GF-D8 (cell line): ENCODE data around the gene RAMP2.
A peak's percentile ranks its signal among the peaks of the same experiment; 100 is the strongest.

ENCODE experiments used
- DNase-seq: peaks from one replicate; lab custom pipeline; 2025; lab: John Stamatoyannopoulos, UW

The RAMP2 gene

GRCh38 chr17:42795061-42795460 is 34.0 kb downstream of the RAMP2 start:
- DNase-seq, result no peak

DNA sequence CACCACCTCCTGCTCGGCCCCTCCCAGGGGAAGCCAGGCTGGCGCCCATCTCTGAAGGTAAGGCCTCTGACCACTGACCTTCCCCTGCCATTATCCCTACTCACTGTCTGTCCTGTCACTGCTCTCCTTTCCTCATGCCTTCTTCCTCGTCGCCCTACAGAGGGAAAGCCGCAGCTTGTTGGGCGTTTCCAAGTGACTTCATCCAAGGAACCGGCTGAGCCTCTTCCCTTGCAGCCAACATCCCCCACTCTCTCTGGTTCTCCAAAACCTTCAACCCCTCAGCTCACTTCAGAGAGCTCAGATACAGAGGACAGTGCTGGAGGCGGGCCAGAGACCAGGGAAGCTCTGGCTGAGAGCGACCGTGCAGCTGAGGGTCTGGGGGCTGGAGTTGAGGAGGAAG is 34.4 kb downstream of the RAMP2 start:
- DNase-seq, result no peak

DNA sequence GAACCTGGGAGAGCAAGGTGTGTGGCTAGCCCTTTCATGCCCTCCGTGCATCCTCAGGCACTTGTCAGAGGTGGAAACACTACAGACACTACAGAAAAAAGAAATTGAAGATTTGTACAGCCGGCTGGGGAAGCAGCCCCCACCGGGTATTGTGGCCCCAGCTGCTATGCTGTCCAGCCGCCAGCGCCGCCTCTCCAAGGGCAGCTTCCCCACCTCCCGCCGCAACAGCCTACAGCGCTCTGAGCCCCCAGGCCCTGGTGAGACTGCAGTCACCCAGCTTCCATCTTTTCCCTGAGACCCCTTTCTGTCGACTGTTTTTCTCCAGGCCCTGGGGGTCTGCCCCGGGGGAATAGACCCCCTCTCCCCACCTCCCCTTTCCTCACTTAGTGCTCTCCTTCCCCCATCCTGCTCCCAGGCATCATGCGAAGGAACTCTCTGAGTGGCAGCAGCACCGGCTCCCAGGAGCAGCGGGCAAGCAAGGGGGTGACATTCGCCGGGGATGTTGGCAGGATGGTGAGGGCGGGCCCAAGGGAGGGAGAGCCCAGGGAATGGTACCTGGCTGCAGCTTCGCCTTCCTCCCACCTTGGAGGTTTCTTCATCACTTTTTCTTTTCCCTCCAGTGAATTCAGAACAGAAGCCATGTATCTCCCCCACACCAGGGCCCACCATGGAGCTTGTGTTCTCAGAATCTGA is 35.2 kb downstream of the RAMP2 start:
- DNase-seq, result no peak

- DNase-seq, result no peak
Measured at GRCh38 chr17:42797067-42798007, 36.3 kb downstream of the RAMP2 start.

- no peak for DNase-seq
Measured at GRCh38 chr17:42798011-42798382, 37.0 kb downstream of the RAMP2 start.

DNA sequence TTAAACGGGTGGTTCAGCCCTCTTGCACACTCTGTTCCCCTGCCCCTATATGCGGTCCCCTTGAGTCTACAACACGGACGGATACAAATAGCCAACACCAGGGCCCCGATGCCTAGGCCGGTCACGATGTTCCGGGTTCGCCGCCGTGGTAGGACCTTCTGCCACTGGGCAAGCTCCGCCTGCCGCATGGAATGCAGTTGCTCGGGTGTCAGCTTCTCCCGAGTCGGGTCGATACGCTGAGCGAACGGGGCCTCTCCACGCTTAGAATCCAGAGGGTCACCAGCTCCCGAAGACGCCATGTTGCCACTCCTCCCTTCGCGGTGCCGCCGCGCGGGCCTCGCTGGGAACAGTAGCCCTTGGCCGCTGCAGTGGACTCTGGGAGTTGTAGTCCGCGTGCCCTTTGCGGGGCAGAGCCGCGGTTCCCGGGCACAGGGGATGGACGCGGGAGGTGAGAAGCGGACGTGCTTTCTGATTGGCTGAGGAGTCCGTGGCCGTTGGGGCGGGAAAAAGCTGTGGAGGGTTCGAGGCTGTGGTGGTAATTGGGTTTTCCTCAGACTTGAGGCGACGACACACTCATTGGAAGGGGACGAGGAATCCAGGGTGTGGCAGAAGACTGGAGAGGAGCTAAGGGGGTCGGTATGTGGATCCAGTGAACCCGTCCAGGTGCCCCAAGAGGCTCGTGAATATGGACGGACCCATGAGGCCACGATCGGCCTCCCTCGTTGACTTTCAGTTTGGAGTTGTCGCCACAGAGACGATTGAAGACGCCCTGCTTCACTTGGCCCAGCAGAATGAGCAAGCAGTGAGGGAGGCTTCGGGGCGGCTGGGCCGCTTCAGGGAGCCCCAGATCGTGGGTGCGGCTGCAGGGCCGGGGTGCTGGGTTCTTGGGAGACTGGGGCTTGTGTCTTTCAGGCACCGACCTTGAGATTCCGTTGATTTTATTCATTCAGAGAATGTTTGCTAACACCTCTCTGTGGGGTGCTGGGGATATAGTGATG is 37.7 kb downstream of the RAMP2 start, which contains the start of the genes CNTD1 and COA3:
Gene CNTD1, plus strand, starts transcription at position 479 of the 998 bp plus-strand sequence. Its CDS starts 207 bp downstream, at position 686.
Gene COA3, minus strand, starts transcription at position 322 of the 998 bp plus-strand sequence. Its CDS starts 23 bp downstream, at position 299.
- DNase-seq, result peak; percentile 29

- no peak for DNase-seq
Measured at GRCh38 chr17:42803074-42803883, 42.3 kb downstream of the RAMP2 start.

- no peak for DNase-seq
Measured at GRCh38 chr17:42804918-42805367, 43.9 kb downstream of the RAMP2 start.

GRCh38 chr17:42806249-42806648 is 45.2 kb downstream of the RAMP2 start:
- DNase-seq, result no peak

GRCh38 chr17:42809250-42809649 is 48.2 kb downstream of the RAMP2 start:
- no peak for DNase-seq
